Stimulated activated effector memory CD8-positive, alpha-beta T cell treated with anti-CD3 and anti-CD28 coated beads, Interleukin-12 subunit alpha, Interleukin-12 subunit beta, amount 100 ng/mL, for 72 hours (primary cell): ENCODE results near the gene MTERF2.

ENCODE experiments used
- ATAC-seq: fragments of 150-1000 bp; cut with Tn5 transposase; 2 replicates; pipeline ENCODE4 v1.10.0; 2021
- DNase-seq, 2 donors: peaks; one replicate each; pipeline ENCODE4 v3.0.0; 2021 to 2022; ENCODE audit warnings: low spot score in 2 of 2
- H3K27ac Mint-ChIP-seq: one replicate; pipeline ENCODE4 v1.8.0; 2022; ENCODE audit warnings: mild to moderate bottlenecking, mixed read lengths
- H3K36me3 Mint-ChIP-seq: one replicate; pipeline ENCODE4 v1.8.0; 2022; ENCODE audit warnings: mild to moderate bottlenecking, mixed read lengths
- H3K4me1 Mint-ChIP-seq: one replicate; pipeline ENCODE4 v1.8.0; 2022; ENCODE audit warnings: mixed read lengths
- H3K4me3 Mint-ChIP-seq: one replicate; pipeline ENCODE4 v1.8.0; 2022; ENCODE audit warnings: mild to moderate bottlenecking, mixed read lengths
- H3K9me3 Mint-ChIP-seq: one replicate; pipeline ENCODE4 v1.8.0; 2022; ENCODE audit warnings: mixed read lengths

The MTERF2 gene

DNA sequence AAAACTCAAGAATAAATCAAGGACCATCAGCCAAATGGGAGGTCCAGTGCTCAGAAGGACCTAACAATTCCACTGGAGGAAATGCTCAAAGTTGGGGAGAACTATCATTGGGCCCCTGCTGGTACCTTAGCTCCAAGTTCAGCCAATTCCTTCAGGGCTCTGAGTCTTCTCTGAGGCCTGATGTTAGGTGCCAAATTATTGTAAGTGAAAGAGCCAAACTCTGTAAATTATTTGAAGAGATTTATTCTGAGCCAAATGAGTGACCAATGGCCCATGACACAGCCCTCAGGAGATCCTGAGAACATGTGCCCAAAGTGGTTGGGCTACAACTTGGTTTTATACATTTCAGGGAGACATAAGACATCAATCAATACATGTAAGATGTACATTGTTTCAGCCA, 39.5 kb downstream of the MTERF2 start:
- no peak for ATAC-seq
- no peaks in the 10 kb centered on the region for H3K4me1 Mint-ChIP-seq
- no peak for DNase-seq
- peaks cover 12% of the 10 kb centered on the region for H3K9me3 Mint-ChIP-seq
- no peak overlapping the region for H3K4me3 Mint-ChIP-seq
- H3K27ac Mint-ChIP-seq, result no peak overlapping the region
- no peaks in the 10 kb centered on the region for H3K36me3 Mint-ChIP-seq

DNA sequence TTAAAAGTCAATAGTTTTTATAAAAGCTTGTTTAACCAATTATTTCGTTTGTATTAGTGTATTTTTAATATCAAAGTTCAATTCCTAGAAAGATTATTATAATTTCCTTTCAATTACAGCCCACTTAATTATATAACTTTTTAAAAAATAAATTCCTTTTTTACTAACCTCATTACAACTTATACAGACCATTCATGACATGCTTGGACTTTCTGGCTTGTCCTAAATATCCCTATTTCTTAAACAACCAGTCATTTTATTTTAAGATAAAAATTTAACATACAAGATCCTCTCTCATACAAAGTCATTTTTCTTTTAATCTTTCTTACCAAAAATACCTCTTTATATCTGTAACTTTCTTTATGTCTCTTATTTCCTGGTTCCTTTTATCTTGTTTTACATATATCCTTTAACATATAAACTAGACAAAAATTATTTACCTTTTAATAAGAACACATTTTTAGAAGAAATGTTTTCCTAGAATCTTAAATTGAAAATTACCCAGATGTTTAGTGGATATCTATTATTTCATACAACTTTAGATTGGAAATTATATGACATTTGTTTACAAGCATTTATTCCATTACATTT, 41.6 kb downstream of the MTERF2 start:
- peaks cover 12% of the 10 kb centered on the region for H3K9me3 Mint-ChIP-seq
- no peaks in the 10 kb centered on the region for H3K4me1 Mint-ChIP-seq
- no peaks in the 10 kb centered on the region for H3K36me3 Mint-ChIP-seq
- ATAC-seq (no peak), DNase-seq (no peak)
- H3K4me3 Mint-ChIP-seq, result no peak overlapping the region
- H3K27ac Mint-ChIP-seq, result no peak overlapping the region

DNA sequence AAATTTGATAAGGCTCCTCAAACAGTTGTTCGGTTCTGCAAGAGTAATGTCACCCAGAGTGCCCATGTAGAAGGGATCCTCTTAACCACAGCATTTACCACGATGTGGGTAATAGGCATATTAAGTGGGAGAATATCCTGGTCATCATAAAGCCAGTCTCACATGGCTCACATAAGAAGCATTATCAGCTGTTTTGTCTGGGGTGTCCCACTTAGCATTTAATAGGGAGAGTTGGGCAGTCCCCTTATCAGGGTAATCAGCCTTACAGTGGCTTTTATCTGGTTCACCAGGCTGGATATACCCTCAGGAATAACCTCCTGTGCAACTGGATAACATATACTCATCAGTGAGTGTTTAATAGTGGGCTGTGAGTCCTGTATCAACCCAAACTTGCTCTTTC, 44.2 kb downstream of the MTERF2 start:
- no peak overlapping the region for H3K4me3 Mint-ChIP-seq
- no peaks in the 10 kb centered on the region for H3K4me1 Mint-ChIP-seq
- DNase-seq (no peak), ATAC-seq (no peak)
- no peak overlapping the region for H3K27ac Mint-ChIP-seq
- H3K9me3 Mint-ChIP-seq, result no peaks in the 10 kb centered on the region
- H3K36me3 Mint-ChIP-seq, result no peaks in the 10 kb centered on the region

DNA sequence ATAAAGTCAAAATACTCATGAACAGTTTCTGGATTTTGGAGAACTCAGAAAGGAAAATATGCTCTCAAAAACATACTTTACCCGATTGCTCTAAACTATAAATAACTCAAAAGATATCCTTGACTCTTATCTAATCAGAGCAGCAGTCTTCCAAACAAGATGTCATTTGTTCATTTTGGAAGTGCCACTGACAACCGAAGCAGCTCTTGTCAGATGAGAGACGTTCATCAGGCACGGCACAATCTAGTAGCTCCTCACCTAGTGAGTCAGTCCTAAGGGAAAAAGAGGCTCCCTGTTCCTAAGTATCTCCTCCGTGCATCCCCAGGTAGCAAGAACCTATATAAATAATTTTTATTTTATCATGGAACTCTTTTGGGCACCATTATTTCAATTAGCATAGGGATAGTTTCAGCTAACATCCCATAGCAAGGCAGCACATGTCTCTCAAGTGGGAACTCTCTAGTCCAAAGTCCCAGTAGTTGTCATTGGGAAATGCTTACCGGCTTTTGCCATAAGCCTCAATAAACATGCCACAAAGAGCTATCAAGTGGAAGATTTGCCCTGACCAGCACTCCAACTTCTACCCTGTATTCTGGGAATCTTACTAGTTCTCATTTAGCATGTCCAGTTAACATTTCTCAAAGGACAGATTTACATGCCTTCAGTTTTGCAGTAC, 45.3 kb downstream of the MTERF2 start:
- ATAC-seq, result no peak

GRCh38 chr12:106934277-106934676, 52.7 kb downstream of the MTERF2 start:
- Mint-ChIP-seq H3K4me3 (no peak overlapping the region), H3K9me3 (no peaks in the 10 kb centered on the region), H3K36me3 (no peaks in the 10 kb centered on the region), H3K4me1 (no peaks in the 10 kb centered on the region), H3K27ac (no peak overlapping the region)
- ATAC-seq (no peak), DNase-seq (peak in 1 of 2 donors; percentile 3)

More for the DNA sequence above, 45.3 kb downstream of the MTERF2 start:
- Mint-ChIP-seq H3K27ac (no peak overlapping the region), H3K4me1 (no peaks in the 10 kb centered on the region), H3K4me3 (no peak overlapping the region), H3K9me3 (no peaks in the 10 kb centered on the region), H3K36me3 (no peaks in the 10 kb centered on the region)
- DNase-seq, result no peak
